ENCODE data around the gene HS3ST1.

DNA sequence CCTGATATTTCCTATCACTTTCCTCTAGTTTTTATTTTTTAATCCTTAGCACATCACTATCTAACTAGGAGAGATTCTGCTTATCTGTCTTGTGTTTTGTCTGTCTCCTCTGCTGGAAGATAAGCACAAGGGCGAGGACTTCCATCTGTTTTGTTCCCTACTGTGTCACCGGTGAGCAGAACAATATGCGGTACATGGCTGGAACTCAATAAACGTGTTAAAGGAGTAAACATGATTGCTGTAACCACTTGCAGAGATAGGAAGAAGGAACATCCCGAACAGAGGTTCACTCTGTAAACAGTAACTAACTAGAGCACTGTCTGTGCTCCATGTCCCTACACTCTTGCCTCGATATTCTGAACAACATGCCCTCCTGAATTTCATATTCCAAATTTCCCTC lies 5.2 kb downstream of the HS3ST1 start:
- TF ChIP-seq CTCF (conservative IDR thresholded peaks at IDR 0.05; ENCODE audit: low read depth, low read length) (no peak), EZH2 (IDR thresholded peaks at IDR 0.05; ENCODE audit: low read length, unreplicated experiment) (no peak)

Measured in PC-3 (cell line).